Psoas muscle (tissue), 8 donors: ENCODE measurements around the gene SPON1. TPM values are rescaled to one million over a fixed set of nuclear protein-coding genes. Genes with fewer than 3 reads are reported as not detected.
"Not testable (repeated sequence)": the region's sequence is repeated elsewhere in the genome, so short reads cannot be mapped to it uniquely, and the experiment has no call there.

Experiments used
- ATAC-seq, 4 donors: fragments of 200-7000 bp; cut with Tn5 transposase; one replicate each; pipeline ENCODE4 v1.9.1; 2020; ENCODE audit warnings: moderate library complexity in 3 of 4, mild to moderate bottlenecking in 2 of 4
- DNase-seq, 2 donors: peaks; one replicate each; pipeline ENCODE4 v3.0.0-alpha.2; 2020
- H3K27ac ChIP-seq: fragments of 200-600 bp; one replicate; pipeline ENCODE4 v1.8.0; 2022
- H3K27me3 ChIP-seq, 3 donors: fragments of 200-600 bp in 1 of 3; one replicate each; pipeline versions ENCODE4 v1.6.1 to v1.8.0; 2013 to 2022; ENCODE audit warnings: low read length in 2 of 3, mild to moderate bottlenecking in 2 of 3, moderate library complexity in 1 of 3; ENCODE audit not compliant: insufficient read depth in 3 of 3
- H3K36me3 ChIP-seq, 2 donors: fragments of 200-600 bp in 1 of 2; one replicate each; pipeline versions ENCODE4 v1.6.1 to v1.8.0; 2013 to 2022; ENCODE audit warnings: low read depth in 1 of 2, mild to moderate bottlenecking in 1 of 2, moderate library complexity in 1 of 2; ENCODE audit not compliant: insufficient read depth in 1 of 2
- H3K4me1 ChIP-seq: fragments of 200-600 bp; one replicate; pipeline ENCODE4 v1.8.0; 2022
- H3K4me3 ChIP-seq: fragments of 200-600 bp; one replicate; pipeline ENCODE4 v1.8.0; 2022; ENCODE audit warnings: mild to moderate bottlenecking
- H3K9me3 ChIP-seq: fragments of 200-600 bp; one replicate; pipeline ENCODE4 v1.8.0; 2022
- CTCF ChIP-seq: fragments of 200-600 bp; IDR thresholded peaks from one replicate; pipeline ENCODE4 v1.8.0; 2022; ENCODE audit warnings: antibody characterized with exemption
- WGBS, 3 donors: extraction: QIAGEN DNeasy Blood & Tissue Kit; methylation state at CpG; one replicate each; pipeline versions ENCODE4 v1.1.6 to v1.1.7; 2013; 5-methylcytosine and 5-hydroxymethylcytosine counted together
- intact Hi-C, 2 donors: fragments of 100-400 bp; cut with DNase I; formaldehyde crosslinking; loops; one replicate each; pipeline versions ENCODE4 v1.11.0 to v1.14.2; 2022
- polyA plus RNA-seq, 3 donors: library from polyadenylated mRNA; stranded (reverse); fragments of 200-250 nt; gene quantifications; one replicate each; pipeline ENCODE4 v1.2.3, GENCODE V29; 2013
- total RNA-seq, 4 donors: library from RNA; stranded (reverse); fragmentation: NEBNext Ultra II Directional in 2 of 4; extraction: Animal tissue kit (Norgen Biotek cat#: 25700) in 2 of 4; gene quantifications; one replicate each; pipeline versions ENCODE4 v1.2.1 to v1.2.4, GENCODE V29; 2021 to 2023
- donor health status: healthy with polysubstance abuse.
- donor health status: DM: no; HTN: no; CAD: no; lungs with moderate emphysema.
- donor health status: Bipolar disorder and iron deficiency.
- donor health status: healthy.
- donor health status: DM: yes; HTN: yes; CAD: no.
- donor health status: DM: no; HTN: no; CAD: no.
- donor health status: DM: no; HTN: no; CAD: no.
- donor health status: DM: yes; HTN: yes; CAD: no.

The SPON1 gene
- total and polyA plus RNA-seq, 7 donors = 0.24 to 1.6 (median 1.2) TPM

- Histone ChIP-seq H3K36me3 (peaks cover under 1 to 30% of the 10 kb centered on the region in 2 donors), H3K27ac (no peak overlapping the region), H3K9me3 (no peaks in the 10 kb centered on the region), H3K4me1 (peaks cover 3% of the 10 kb centered on the region), H3K4me3 (no peak overlapping the region), H3K27me3 (no peaks in the 10 kb centered on the region)
- intact Hi-C loops = no loop called here
- no peak for DNase-seq
- TF ChIP-seq CTCF = no peak
- no peak for ATAC-seq
Measured at GRCh38 chr11:14275076-14275475, 312.6 kb downstream of the SPON1 start.

GRCh38 chr11:14278869-14279268, 316.3 kb downstream of the SPON1 start:
- peaks cover 4 to 42% of the 10 kb centered on the region in 2 donors for H3K36me3 ChIP-seq
- DNase-seq, H3K27me3 ChIP-seq, H3K4me3 ChIP-seq, ATAC-seq, intact Hi-C loops, H3K27ac ChIP-seq, H3K9me3 ChIP-seq, H3K4me1 ChIP-seq: not testable (repeated sequence)
- 85% methylated on average over 1 of the region's 1 CpG; no CpG with 5 or more reads in 2 of the 3 donors for WGBS, 3 donors

DNA sequence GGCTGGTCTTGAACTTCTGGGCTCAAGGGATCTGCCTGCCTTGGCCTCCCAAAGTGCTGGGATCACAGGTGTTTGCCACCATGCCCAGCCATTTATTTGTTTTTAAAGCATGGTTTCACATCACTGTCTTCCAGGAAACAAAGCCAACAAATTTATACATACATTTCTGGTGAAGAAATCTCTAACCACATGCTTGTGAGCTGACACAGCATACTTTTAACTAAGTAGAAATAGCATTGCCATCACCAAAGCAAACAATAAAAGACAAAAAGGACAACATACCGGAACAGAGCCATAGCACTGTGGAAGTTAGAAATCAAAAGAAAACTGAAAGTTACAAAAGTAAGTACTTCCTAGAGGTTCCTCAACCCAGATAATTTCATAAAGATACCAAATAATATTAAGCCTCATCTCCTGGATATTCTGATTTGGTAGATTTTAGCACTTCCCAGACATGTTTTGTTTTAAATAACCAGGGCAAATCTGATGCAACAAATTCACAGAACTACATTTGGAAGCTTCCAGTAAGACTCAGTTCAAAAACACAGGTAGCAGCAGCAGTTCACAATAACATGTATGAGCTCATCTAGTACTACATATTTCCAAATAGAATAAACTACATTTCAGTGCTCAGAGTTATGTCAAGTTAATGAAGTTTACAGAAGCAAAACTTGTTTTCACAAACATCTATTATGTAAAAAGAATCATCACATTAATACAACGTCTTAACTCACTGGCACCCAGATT, 325.8 kb downstream of the SPON1 start:
- 62 to 90% (median 86%) methylated on average over 2 of the region's 2 CpGs for WGBS, 3 donors
- DNase-seq = no peak
- Histone ChIP-seq H3K27me3 (no peaks in the 10 kb centered on the region), H3K4me1 (no peaks in the 10 kb centered on the region), H3K4me3 (no peak overlapping the region), H3K36me3 (peaks cover 0 to 56% of the 10 kb centered on the region in 2 donors), H3K9me3 (no peaks in the 10 kb centered on the region), H3K27ac (no peak overlapping the region)
- no peak for TF ChIP-seq CTCF
- intact Hi-C loops = no loop called here
- no peak for ATAC-seq

DNA sequence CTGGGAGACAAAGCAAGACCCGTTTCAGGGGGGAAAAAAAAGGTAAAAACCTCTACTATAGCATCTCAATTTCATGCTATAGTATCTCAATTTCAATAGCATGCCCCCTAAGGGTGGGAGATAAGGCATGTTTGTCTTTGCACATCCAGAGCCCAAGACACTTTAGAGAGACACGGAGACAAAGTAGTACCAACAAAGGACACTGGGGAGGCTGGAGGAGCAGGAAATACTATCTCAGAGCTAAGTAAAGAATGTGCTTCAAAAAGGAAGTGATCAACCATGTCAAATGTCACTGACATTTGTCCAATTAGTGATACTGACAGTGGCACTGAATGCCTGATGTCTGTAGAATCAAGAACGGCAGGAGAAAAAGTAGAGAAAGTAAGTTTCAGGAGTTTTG, 327.9 kb downstream of the SPON1 start:
- TF ChIP-seq CTCF = no peak
- intact Hi-C loops = no loop called here
- Histone ChIP-seq H3K4me1 (no peaks in the 10 kb centered on the region), H3K9me3 (no peaks in the 10 kb centered on the region), H3K27me3 (no peaks in the 10 kb centered on the region), H3K36me3 (peaks cover 0 to 67% of the 10 kb centered on the region in 2 donors), H3K4me3 (no peak overlapping the region), H3K27ac (no peak overlapping the region)
- no peak for ATAC-seq
- 78 to 89% (median 83%) methylated on average over 3 of the region's 3 CpGs for WGBS, 3 donors
- no peak for DNase-seq

- Histone ChIP-seq H3K4me1 (peaks cover 50% of the 10 kb centered on the region), H3K9me3 (no peaks in the 10 kb centered on the region), H3K4me3 (no peak overlapping the region), H3K27me3 (no peaks in the 10 kb centered on the region), H3K36me3 (no peaks in the 10 kb centered on the region), H3K27ac (no peak overlapping the region)
- no peak for TF ChIP-seq CTCF
- ATAC-seq (no peak), DNase-seq (no peak)
- 72 to 80% (median 79%) methylated on average over 1 of the region's 1 CpG for WGBS, 3 donors
- intact Hi-C loops = loop anchor here (1.0 to 5.0 kb wide), 2 partner anchors 152 to 155 kb away; no protein-coding TSS in a partner anchor
Measured at GRCh38 chr11:14299921-14300320, 337.4 kb downstream of the SPON1 start.
